B cell (primary cell): ENCODE results near the gene ABCA7.

ENCODE experiments used
- CTCF ChIP-seq: fragments of 200-600 bp; IDR thresholded peaks from one replicate; pipeline ENCODE4 v1.8.0; 2022; ENCODE audit warnings: antibody characterized with exemption, mild to moderate bottlenecking
- EZH2 ChIP-seq: IDR thresholded peaks from 2 replicates; pipeline ENCODE4 v1.6.1; 2012; ENCODE audit warnings: borderline replicate concordance, low read depth, mild to moderate bottlenecking, moderate library complexity, low read length; ENCODE audit not compliant: insufficient read depth, poor library complexity, severe bottlenecking

GRCh38 chr19:994516-994915 is 45.4 kb upstream of the ABCA7 start:
- TF ChIP-seq EZH2 (no peak), CTCF (no peak)
